HG03066 (cell line): ENCODE measurements around the gene ZMYND19.
"Not testable (repeated sequence)": the region's sequence is repeated elsewhere in the genome, so short reads cannot be mapped to it uniquely, and the experiment has no call there.

Experiments used
- ATAC-seq: cut with Tn5 transposase; IDR thresholded peaks from one replicate; pipeline ENCODE4 v1.9.1; 2021; ENCODE audit warnings: low read depth; ENCODE audit not compliant: unreplicated experiment

The ZMYND19 gene

DNA sequence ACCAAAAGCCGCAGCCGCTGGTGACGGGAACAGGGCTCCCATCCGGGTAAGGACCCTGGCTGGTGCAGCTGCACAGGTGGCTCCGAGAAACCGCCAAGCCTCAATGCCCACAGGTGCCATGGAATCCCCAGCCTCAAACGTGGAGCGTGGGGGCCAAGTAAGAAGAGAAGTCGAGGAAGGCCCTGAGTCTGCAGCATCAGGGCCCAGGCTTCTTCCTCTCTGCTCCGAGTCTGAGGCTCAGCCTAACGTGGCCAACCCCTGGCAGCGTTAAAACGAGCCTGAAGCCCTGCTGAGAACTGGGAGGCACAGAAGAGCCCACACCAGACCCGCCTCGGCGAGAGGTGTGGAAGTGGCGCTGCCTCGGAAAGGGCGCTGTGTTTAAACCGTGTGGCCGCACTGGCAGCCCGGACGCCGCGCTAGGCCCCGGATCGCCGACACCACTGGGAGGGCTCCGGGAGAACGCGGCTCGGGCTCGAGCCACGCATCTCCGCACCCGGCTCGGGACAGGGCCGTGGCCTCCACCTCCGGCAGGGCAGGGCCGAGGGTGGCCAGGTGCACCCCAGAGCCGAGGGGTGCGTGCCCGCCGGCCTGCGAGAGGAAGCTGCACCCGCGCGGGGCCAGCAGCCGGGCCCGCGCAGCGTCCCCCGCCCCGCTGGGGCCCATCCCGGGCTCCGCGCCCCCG is 730 bp downstream of the ZMYND19 start:
- ATAC-seq, result peak; percentile 2

DNA sequence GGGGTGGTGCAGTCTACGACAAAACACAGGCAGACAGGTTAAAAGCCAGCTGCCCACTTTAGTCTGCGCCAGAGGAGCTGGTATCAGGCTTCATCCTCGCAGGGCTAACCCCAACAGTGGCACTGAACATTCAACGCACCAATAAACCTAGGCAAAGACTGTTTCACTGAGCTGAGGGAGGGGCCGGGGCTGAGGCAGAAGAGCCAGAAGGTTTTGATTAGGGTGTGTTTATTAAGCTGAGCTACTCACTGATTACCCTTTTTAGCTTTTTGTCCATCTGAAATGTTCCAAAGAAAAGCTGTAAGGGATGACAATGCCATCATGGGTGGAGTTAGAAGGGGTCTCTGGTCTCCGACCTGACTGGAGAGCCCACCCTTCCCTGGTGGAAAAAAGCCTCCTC is 1.4 kb downstream of the ZMYND19 start:
- ATAC-seq, result no peak

DNA sequence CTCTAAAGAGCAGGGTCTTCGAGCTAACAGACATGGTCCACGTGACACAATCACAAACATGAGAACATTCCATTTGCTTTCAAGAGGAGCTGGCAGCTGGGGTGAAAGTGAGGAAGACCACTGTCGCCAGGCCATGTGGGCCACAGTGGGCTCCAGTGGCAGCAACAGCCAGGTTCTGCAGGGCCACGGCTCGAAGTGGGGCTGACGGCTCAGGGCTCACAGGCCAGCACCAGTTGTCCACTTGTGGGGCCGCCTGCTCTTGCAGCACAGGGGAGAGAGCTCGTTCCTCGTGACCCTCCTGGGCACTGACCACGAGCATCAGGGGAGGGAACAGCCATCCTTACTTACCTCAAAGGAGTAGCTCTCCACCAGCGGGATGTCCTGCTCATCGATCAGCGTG is 2.0 kb downstream of the ZMYND19 start:
- no peak for ATAC-seq

DNA sequence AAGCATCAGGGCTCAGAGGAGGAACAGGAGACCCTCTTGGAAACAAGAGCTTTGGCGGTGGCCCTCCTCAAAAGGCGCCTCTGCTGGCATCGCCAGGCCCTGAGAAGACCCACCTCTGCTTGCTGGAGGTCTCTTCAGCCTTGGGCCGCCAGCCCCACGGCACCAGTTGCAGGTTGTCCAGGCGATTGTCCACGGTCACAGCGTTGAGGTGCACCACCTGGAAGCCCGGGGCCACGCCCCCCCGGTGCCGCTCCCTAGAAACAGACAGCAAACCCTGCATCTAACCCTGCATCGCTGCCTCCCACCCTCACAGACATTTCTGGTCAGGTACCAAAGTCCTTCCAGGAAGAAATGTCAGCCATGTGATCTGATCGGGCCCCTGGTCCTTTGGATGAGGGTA is 3.5 kb downstream of the ZMYND19 start:
- no peak for ATAC-seq

DNA sequence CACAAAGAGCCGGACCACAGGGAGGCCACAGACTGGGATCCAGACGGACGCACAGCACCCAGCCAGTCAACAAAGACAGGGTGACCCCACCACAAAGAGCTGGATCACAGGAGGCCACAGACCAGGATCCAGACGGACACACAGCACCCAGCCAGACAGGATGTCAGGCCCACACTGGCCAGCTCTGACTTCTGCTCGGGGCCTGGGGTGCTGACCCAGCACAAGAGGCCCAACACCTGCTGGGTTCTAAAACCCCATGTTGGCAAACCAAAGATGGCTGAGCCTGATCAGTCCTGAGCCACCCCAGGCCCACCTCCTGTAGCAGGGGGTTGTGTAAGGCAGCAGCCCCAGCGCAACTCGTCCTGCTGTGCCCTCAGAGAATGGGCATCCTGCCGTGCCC is 6.4 kb downstream of the ZMYND19 start:
- ATAC-seq, result no peak

DNA sequence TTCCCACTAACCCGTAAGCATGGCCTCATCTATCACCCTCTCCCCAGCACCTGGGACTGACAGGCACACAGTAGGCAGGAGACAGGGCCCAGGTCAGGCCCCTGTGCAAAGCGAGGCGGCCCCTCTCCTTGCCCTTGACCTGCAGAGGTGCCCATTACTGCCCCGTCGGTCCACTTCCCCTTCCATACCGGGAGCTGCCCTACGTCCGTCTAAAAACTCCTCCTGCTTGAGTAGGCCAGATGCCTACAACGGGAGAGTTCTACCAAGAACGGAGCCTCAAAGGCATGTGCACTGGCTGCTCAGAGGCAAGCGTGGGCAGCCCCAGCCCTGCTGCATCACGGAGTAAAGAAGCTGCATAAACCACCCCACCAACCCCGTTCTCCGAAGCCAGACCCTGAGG is 7.0 kb downstream of the ZMYND19 start:
- ATAC-seq, result no peak

DNA sequence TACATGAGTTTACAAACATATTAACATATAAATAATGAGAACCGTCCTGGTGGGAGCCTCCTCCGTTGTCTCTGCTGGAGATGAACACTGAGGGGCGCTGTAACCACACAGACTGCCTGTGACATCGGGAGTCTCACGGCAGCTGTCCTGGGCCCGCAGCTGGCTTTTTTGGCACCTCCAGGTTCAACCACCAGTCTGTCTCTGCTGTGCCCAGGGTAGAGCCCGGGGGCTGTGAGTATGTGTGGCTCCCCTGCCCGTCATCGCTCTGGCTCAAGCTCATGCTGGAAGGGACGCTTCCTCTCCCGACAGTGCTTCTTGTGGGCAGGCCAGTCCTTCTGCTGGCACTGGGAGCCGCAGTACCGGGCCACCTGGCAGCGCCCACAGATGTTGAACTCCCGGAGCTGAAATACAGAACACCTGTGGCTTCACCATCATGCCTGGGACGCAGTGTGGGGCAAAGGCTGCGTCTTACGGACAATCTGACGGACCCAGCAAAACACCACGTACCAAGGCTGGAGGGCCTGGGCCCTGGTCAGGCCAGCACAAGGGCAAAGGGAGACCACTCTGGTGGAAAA is 7.9 kb downstream of the ZMYND19 start:
- ATAC-seq, result no peak

DNA sequence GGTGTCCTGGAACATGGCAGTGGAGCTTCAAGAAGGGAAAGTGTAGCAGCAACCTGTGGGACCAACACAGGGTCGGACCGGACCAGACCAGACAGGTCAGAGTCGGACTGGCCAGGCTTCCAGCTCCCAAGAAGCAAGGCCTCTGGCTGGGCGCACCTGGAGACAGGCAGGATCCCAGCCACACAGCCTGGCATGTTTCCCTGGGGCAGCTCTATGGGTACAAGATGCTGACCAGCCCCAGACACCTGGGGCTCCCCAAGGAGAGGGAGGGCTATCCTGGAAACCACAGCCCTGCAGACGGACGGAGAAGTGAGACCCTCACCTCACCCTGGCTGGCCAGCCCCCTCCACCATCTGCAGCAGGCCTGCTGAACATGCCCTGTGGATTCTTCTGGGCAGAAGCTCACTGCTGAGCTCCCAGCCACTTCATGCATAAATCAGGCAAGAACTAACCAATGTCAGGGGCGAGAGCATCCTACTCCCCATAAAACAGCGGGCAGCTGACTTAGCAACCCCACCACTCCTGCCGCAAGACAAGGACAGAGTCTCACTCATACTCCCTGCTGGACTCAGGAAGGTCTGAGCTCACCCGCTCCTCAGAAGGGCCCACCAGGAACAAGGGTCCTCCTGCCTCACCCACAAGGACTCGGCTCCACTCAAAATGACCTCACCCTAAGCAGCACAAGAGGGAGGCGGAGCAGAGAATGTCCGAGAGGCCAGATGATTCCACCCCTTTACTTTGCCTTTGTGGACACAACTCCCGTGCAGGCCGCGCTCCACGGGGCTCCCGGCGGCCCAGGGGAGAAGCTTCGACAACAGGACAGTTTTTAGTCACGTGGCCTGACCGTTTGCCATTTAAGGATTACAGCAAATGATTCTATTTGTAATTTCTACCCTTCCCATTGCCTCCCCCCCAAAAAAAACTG is 8.7 kb downstream of the ZMYND19 start:
- no peak for ATAC-seq

DNA sequence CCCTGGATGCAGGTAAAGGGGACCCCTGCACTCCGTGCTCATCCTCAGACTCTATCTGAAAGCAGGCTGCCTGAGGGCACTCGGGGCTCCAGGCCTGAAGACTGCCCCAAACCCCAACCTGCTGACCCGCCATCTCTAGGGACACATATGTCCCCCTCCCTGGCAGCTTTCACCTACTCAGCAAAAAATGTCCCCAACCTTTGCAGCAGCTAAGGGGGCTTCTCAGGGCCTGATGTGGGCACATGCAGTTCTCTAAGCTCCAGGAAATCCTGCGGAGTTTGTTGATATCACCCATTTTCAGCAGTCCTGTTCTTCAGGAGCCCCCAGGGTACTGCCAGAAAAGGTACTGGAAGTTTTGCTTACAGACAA is 9.4 kb downstream of the ZMYND19 start:
- ATAC-seq, result no peak

DNA sequence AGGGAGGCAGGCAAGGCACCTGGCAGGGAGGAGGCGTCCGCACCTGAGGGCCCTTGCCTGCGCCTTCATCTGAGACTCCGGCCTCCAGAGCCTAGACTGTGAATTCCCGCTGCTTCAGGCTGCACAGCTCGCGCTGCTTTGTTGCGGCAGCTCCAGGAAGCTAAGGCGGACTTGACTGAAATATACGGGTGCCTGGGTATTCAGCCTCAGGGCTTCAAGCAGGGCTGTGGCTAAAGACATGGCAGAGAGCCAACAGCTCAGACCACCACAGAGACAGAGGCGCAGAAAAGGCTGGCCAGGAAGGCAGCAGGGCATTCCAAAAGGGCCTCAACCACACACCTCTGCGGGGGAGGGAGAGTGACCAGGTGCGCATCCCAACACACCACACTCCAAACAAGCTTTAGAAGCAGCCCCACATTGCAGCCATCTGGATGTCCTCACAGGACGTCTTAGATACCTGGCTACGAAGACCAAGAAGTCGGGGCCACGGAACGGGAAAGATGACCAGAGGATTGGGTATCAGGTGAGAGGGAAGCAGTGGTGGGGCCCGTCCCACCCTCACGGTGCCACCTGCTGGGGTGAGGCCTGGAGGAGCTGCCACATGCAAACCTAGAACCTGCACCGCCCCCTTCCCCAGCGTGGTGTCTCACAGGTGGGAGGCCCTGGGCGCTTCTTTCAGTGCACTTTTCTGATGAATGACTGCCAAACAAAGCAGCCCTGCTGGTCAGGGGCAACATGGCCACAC is 9.9 kb downstream of the ZMYND19 start:
- ATAC-seq, result no peak

DNA sequence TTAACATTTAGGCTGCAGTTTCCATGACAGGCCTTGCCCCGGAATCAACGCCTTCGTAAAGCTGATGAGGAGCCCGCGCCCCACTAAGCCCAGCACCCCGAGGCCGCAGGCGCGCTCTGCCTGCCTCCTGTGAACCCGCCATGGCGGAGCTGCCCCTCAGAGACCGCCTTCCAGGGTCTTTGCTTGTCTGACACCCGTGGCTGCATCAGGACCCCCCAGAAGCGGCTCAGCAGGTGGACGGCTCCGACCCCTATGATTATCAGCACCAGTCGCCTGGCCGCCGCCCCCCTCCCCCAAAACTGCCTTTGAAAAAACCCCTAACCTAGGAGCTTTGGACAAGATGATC is 11.1 kb downstream of the ZMYND19 start:
- no peak for ATAC-seq

DNA sequence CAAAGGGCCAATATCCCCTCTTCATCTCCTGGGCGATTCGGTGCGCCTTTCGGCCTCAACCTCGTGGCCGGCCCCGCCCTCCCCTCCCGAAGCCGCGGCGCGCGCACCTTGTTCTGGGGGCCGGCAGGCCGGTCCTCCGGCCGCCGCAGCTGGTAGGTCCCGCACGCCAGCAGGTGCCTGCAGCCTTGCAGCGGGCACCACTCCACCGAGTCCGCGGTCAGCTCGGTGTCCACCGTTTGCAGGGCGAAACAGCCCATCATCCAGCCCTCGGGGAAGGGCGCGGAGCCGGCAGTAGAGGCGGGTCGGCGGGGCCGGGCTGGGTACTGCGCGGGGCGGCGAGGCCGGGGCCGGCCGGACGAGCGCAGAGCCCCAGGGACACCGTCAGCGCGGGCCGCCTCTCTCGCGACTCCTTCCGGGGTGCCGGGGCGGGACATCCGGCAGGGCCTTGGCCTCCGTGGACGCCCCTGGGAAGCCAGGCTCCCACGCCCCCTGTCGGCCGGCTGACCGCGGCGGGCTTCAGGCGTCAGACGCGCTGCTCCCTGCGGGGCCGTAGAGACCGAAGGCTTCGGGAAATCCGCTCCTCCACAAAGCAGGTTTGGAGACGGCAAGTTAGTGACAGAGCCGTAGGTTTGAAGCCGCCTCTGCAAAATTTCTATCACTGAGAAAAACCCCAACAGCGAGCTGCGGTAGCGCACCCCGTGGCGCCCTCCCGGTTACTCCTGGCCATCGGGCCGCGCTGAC is 11.6 kb downstream of the ZMYND19 start, which contains the start of gene DPH7:
TSS of gene DPH7 (minus strand) at position 408 of the 741 bp plus-strand sequence. CDS start at position 260, 148 bp downstream.
- peak; percentile 78 for ATAC-seq

DNA sequence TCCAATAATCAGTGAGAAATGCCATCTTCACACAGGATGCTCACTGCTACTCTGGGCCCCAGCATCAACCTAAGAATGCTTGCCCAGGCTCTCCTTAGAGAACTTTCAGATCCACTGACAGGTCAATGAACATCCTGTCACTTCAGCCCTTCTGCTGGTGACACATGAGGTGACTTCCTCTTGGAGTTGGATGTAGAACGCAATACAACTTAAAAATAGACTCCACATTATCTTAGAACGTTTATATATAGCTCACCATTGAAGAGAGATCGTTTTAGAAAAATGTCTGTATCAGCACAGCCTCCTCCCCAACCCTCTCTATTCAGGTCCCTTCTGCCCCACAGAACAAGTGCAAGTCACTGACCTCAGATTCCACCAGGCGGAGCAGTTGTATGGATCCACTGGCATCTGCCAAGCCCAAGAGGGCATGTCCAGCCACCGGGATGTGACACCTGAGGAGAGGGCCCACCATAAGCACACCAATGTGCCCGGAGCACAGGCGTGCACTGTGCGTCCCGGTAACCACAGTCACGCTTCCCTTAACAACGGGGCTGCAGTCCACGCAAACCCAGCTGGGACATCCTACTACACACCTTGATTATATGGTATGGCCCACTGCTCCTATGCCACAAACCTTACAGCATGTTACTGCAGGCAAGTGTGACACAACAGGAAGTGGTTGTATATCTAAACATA is 14.4 kb downstream of the ZMYND19 start:
- ATAC-seq, result no peak

DNA sequence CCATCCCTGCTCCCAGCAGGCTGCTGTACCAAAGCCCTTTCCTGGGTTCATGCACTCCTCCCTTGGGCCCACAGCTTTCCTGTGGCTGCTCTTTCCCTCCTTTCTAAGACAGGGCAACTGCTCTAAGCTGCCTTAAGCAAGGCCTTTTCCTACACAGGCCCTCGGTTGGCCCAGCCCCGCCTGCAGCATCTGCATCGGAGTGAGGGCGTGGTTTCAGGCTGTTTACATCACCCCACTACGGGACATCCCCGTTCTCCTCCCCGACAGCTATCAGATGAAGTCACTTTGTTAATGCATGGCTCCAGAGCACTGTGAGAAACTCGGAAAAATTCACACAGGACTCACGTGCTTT is 15.0 kb downstream of the ZMYND19 start:
- no peak for ATAC-seq

DNA sequence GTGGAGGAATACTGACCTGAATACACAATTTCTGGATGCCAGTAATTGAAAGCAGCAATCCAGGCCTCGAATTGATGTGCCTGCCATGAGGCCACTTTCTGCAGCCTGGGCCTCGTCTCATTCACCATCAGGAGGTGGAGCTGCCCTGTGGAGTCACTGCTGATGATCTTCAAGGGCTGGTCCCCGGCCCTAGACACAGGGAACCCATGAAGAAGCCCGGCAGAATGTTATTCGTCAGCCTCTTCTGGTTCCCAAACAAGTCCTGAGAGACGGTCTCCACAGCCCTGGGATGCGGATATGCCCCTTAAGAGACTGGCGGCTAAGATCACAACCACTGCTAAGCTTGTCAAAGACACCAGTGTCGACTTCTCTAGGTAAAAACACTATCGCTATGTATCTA is 16.1 kb downstream of the ZMYND19 start:
- ATAC-seq, result no peak

DNA sequence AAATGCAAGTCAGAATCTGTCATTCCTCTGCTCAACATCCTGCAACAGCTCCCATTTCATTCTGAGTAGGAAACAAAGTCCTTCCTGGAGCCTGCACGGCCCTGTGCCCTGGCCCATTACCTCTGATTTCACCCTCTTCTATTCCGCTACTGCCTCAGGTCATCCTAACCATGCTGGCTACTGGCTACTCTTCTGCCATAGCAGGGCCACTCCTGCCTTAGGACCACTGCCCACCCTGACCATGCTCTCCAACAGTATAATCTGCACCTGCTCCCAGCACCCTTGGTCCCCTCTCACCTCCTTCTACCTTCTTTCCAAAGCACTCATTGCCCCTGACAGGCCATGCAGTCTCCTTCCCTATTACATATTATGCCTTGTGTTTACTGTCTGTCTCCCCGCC is 19.7 kb downstream of the ZMYND19 start:
- no peak for ATAC-seq

DNA sequence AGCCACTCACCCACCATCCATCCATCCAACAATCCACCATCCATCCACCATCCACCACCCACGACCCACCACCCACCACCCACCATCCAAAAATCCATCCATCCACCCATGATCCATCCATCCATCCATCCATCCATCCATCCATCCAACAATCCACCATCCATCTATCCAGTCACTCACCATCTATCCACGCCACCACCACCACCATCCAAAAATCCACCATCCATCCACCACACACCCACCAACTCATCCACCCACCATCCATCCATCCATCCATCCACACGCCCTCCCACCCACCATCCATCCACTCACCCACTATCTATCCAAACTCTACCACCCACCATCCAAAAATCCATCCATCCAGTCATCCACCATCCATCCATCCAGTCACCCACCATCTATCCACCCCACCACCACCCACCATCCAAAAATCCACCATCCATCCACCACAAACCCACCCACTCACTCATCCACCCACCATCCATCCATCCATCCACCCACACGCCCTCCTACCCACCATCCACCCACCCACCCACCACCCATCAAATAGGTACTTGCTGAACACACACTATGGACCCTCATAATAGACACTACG is 20.6 kb downstream of the ZMYND19 start:
- no peak for ATAC-seq

DNA sequence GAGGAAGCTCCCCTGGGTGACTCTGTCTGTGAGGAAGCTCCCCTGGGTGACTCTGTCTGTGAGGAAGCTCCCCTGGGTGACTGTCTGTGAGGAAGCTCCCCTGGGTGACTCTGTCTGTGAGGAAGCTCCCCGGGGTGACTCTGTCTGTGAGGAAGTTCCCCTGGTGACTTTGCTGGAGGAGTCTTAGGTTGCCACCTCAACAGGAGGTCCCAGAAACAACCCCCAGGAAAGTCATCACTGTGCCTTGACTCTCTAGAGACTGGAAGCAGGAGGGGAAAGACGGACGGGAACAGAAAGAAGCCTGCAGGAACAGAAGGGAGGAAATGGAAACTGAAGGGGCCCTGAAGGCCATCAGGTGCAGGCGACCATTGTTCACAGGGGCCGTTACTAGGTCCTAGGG is 21.9 kb downstream of the ZMYND19 start:
- not testable (repeated sequence) for ATAC-seq

DNA sequence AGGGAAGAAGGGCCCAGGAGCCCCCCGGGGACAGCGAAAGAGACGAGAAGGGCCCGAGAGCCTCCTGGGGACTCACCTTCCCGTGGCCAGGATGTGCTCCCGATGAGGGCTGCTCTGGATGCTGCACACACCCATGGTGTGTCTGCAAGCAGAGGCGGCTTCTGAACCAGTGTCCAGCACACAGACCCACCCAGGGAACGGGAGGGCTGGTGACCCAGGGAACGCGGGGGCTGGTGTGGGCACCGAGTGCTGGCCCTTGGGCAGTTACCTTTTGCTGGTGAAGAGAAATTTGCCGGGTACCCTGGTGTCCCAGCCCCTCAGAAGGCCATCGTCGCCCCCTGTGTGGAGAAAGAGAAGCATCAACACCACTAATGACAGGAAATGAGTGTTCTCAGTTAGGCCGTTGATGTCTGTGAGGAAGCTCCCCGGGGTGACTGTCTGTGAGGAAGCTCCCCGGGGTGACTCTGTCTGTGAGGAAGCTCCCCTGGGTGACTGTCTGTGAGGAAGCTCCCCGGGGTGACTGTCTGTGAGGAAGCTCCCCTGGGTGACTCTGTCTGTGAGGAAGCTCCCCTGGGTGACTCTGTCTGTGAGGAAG is 25.4 kb downstream of the ZMYND19 start:
- no peak for ATAC-seq
